GM21717 (cell line): ENCODE measurements around the gene HES6.

Experiments
- ATAC-seq: cut with Tn5 transposase; IDR thresholded peaks from one replicate; pipeline ENCODE4 v1.9.1; 2021; ENCODE audit warnings: mild to moderate bottlenecking, moderate library complexity; ENCODE audit not compliant: unreplicated experiment

Gene HES6

DNA sequence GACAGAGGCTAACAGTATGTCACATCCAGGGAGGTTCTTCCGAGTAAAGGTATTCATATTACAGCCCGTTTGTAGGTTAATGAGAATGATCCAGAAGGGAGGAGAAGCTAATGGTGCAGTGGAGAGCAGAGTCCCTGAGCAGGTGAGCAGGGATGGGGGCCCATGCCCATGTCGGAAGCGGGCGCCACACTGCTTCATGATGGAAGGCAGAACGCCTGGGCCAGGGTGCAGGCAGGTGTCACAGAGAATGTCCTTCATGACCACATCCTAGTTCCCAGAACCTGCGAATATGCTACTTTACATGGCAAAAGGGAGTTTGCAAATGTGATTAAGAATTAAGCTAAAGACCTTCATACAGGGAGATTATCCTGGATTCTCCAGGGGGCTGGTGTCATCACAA is 4.0 kb downstream of the HES6 start:
- no peak for ATAC-seq

DNA sequence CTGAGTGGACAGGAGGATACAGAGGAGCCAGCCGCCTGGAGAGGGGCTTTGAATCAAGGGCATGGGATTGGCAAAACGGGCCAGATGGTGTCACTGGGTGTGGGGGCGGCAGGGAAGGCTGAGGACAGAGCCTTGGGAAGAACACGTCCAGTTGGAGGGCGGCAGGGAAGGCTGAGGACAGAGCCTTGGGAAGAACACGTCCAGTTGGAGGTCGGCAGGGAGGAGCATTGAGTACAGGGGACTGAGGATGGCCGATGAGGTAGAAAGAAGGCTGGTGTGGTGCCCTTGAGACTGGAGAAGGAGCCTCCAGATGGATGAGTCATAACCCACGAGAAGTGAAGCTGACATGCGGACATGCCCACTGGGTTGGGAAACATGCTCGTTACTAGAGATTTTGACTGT is 4.5 kb downstream of the HES6 start:
- ATAC-seq = no peak

DNA sequence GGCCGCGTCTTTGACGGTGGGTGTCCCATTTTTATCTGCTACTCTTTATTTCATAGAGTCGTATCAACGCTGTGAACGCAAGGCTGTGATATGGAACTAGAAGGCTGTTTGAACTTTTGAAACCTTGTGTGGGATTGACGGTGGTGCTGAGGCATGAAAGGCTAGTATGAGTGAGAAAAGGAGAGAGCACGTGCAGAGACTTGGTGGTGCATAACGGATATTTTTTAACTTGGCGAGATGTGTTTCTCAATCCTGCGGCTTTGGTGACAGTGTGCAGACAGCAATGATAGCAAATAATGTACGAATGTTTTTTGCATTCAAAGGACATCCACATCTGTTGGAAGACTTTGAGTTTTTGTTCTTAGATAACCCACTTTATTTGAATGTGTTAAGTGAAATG is 6.2 kb downstream of the HES6 start:
- ATAC-seq = no peak

DNA sequence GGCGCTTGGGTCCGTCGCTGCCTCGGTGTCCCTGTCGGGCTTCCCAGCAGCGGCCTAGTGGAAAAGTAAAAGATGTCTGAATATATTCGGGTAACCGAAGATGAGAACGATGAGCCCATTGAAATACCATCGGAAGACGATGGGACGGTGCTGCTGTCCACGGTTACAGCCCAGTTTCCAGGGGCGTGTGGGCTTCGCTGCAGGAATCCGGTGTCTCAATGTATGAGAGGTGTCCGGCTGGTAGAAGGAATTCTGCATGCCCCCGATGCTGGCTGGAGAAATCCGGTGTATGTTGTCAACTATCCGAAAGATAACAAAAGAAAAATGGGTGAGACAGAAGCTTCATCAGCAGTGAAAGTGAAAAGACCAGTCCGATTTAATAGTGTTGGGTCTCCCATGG is 8.0 kb downstream of the HES6 start:
- ATAC-seq = no peak

DNA sequence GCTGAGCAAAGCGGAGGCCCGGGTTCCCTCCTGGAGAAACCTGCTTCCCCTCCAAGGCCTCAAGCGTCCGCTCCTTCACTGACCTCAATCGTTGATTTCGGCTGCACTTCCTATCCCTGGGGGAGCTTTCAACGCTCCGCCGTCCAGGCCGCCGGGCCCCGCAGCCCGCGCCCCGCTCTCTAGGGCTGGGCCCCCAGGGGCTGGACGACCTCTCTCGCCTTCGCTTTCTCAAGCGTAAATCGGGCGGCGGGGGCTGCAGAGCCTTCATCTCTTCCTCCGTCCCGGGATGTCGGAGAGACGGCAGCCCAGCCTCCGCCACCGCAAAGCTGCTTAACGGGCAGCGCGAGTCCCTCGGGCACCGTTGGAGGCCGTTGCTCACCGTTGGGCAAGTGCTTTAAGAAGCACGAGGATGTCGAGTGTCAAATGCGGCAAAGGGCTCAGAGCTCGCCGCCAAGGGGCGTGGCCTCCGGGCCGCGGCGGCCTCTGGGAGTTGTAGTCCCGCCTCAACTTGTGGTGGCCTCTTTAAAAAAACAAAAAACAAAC is 8.5 kb downstream of the HES6 start:
- ATAC-seq = peak; percentile 52

DNA sequence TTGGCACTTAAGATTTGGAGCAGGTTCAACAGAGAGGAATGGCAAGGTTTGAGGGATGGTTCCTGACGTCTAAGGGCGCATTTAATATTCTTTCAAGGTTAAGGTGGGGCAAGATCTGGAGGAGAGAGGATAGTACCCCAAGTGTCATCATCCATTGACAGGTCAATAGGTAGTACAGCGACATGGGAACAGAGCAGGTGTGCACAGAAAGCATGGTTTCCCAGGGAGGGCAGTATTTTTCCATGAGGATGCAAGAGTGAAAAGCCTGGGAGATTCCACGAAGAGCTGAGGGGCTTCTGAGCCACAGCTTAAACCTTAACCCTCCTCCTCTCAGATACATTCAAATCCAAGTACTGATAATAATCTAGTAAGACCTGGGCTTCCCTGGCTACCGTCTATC is 9.1 kb downstream of the HES6 start:
- ATAC-seq = no peak

DNA sequence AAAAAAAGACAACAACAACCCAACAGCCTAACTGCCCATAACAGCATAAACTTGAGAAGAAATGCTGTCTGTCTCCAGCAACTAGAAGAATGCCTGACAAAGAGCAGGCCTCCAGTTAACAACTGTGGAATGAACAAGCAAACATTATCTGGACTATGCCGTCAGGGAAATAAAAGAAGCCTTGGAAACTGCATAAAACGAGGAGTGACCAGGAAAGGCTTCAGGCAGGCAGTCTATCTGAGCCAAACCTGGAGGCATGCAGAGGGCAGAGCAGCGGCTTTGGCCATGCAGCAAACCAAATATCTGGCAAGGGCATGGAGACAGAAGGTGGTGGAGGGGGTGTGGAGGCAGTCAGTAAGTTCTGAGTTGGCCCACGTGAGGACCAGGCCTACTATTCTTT is 11.1 kb downstream of the HES6 start:
- no peak for ATAC-seq

DNA sequence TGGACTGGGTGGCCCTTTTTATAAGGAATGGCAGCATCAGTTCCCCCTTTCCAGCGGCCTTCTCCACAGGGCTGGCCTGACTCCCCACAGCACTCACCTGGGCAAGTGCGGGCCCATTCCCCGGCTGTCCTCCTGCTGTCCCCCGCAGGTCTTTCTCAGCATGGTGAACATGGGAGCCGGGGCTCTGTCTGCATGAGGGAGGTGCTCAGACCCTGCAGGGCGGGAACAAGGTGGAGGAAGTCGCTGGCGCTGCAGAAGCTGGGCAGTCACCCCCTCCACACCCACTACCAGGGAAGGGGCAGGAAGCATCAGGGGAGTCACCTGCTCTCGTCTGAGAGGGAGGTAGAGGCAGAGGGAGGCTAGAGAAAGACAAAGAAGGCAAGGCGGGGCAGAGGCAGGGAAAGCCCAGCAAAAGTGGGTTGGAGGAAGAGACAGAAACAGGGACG is 12.2 kb downstream of the HES6 start:
- ATAC-seq = no peak

DNA sequence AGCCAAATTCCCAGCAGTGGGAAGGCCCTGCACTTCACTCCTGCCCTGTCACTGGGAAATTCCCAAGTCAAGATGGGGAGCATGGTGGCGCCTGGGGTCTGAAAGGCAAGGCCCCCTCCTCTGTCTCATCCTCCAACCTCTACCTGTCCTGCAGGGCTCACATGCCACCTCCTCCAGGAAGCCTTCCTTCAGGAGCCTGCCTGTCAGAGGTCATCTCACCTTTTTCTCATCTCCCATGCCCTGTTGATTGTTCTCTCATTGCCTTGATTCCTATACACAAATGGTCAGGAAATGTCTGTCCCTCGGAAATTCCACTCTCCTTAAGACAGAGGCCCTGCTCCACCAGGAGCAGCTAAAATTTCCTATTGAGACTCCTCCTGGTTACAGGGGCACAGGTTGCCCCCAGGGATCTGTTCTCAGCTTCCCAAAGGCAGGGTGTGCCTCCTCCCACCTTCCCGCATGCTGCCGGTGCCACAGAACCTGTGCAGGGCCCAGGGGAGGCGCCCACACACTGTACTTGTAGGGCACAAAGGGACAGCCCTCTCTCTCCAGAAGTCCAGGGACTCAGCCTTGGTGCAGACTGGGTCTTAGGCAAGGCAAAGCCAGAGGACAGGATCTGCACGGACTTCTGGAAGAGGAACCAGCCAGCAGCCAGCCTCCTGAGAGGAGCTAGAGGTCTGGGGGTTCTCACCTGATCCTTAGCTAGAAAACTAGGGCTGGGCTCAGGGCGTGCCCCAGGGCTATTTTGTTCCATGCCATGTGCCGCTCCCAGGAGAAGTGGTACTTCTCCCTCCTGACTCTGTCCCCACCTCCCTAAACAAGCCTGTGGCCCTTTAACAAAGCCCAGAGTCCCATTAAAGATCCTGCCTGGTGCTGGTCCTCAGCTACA is 12.9 kb downstream of the HES6 start:
- no peak for ATAC-seq

DNA sequence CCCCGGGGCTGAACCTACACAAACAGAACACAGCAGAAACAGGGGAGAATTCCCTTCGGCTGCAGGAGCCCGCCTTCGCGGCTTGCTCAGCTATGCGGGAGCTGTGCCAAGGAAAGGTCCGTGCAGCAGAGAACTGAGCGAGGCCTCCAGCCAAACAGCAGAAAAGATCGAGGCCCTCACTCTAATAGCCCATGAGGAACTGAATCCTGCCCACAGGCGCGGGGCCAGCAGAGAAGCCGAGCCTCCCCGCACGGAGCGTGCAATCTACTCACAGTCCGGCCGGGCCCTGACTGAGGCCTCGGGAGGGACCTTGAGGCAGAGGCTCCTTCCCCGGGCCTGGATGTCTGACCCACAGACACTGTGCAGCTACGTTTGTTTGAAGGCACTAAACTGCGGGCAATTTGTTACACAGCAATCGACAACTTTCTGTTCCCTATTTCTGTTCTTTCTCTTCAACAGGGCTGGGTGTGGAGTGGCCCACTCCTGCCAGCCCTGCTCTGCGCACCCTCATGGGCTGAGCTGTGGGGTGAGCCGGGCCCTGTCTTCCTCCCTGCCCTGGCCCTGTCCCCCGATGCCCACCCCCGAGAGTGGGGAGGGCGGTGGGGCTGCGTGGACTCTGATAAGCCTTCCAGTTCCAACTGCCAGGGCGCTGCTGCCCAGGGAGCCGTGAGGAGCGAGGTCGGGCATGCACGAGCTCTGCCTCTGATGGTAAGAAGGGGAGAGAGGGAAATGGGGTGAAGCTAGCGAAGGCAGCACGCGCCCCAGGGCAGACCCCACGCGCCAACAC is 13.7 kb downstream of the HES6 start:
- ATAC-seq = no peak

DNA sequence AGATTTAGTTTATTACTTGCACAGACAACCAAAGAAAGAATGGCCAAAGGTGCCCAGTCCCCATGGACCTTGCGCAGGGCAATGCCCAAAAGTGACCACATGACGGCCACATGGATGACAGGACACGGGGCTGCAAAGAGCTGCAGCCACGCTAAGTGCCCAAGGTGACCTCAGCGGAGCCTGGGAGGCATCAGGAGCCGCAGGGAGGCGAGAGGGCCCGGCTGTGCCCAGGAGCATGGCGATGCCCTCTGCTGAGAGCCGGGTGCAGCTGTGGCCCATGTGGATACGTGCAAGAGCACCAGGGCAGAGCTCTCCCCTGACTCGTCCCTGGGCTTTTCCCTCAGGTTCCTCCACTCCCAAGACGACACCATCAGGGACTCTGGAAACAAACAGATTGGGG is 14.7 kb downstream of the HES6 start:
- no peak for ATAC-seq

DNA sequence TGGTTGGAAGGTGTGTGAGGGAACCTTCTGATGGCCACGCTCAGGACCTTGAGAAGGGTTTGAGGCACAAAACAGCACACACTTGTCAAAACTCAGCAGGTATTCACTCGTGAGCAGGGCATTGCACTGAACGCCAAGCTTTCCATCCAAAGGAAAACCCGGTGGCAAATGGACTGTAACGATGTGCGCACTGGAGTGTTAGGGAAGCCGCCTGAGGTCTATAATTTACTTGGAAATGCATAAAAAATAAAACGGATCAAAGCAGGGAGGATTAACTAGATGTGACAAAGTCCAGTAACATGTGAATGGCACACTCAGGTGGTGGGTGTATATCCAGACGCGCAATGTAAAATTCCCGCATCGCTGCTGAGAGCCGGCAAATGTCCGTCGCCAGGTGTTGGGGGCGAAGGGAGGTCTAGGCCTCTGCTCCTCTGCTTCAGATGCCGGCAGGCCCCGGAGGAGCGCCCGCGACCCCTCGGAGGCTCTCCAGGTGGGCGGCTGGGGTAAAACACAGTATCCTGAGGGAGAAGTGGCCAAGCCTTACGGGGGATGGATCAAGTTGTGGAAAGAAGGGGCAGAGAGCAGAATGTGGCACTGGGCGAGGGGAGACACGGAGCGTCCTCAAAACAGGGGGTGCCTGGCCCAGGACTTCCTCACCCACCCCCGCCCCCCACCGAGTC is 15.3 kb downstream of the HES6 start:
- ATAC-seq = no peak

DNA sequence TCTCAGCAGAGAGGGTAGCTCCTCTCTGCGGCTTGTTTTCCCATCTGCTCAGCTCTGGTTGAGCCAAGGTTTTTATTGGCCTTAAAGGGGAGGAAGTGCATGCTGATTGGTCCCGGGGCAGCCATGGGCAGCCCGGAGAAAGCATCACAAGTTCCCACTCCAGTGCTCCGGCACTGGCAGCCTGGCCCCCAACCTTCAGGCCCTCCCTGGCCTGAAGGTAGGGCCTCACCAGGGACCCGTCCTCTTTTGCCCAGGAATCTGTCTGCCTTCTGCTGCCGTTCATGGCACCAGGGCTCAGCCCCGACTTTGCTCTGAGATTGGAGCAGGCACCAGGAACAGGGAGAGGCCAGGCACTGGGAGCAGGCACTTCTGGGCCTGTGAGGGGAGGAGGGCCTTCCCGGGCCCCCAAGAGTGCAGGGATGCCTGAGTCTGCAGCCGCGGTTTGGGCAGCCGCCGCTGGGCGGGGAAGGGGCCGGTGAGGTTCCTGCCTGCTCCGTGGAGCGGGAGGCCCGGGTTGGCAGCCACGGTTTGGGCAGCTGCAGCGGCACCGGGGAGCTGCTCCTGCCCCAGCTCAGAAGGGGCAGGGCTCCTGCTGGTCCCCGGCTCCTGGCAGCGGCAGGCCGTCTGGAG is 18.8 kb downstream of the HES6 start:
- ATAC-seq = no peak

DNA sequence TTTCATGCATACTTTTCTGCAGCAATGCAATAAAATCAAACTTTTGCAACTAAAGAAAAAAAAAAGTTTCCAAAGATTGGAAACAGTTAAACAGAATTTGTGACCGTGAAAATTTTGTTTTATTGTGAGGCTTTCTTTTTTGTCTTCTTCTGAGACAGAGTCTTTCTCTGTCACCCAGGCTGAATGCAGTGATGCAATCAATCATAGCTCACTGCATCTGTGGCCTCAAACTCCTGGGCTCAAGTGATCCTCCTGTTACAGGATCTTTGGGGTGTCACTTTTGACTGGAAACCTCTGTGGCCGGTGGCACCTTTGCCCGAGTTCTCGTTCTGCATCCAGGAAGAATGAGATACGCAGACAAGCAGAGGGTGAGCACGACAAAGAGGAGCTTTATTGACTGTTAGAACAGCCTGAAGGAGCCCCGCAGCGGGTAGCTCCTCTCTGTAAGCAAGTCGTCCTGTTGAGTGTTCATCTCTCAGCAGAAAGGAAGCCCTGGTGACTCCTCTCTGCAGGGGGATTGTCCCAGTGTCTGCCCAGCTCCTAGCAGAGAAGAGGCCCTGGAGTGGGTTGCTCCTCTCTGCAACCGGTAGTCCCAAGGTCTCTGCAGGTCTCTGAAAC is 19.5 kb downstream of the HES6 start:
- ATAC-seq = no peak

DNA sequence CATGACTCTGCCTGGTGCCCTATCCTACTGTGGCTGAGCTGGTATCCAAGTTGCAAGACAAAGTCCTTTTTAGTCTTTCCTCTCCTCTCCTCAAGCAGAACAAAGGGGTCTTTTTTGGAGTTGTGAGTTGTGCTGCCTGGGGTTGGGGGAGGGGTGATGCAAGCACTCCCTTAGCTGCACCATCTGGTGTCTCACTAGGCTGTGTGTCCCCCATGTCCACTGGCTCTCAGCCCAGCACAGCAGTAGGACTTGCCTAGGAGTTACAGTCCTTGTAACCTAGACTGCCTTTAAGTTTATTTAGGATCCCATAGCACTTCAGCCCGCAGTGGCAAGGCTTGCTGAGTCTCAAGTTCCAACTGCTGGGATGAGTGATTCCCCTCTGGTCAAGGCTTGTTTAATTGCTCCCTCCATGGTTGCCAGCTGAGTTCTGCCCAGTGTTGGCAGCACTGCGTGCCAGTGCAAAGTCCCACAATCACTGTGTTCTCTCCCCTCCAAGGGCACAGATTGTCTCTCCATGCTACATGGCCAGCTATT is 23.1 kb downstream of the HES6 start:
- no peak for ATAC-seq

DNA sequence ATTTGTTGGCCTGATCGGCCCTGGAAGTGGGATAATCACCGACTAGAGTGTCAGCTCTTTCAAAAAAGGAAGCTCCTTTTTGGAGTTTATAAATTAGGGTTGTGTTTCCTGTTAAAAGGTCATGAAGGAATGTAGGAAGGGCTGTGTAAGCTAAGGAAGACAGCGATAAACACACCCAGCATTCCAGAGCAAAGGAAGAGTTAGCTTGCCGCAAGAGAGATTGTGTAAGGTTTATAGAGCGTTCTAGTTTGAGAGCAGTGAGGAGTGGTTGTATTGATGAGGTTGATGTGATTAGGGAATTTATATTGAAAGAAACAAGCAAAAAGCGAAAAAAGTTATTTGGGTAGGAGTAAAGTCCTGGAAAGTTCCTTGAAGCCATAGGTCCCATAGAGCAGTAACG is 32.8 kb downstream of the HES6 start:
- ATAC-seq = no peak

DNA sequence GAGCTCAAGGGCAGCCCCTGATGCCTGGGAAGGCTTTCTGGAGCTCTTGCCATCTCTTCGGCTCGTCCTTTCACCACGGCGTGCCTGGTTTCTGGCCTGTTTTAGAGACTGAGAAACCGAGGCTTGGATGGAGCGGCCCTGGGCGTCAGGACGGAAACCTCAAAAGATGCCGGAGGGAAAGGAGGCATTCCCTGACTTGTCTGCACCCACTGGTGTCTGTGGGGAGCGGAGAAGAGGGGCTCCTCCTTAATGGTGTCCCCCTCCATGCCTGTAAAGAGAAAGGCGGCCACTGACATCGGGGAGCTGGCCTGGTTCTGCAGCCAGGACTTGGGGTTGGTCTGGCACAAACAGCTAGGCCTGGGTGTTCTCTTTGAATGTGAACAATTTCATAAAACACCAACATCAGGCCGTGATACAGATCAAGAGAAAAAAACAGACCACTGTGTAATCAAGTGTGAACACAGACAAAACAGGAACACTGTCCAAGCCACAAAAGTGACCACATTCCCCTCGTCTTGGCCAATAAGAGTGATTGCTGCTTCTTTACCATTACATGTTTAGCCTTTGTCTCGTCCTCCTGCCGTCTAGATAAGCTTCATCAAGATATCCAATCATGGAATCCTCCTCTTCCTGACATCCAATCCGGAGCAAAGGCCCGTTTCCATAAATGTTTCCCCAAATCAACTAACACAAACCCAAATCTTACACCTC is 35.7 kb downstream of the HES6 start:
- ATAC-seq = no peak

DNA sequence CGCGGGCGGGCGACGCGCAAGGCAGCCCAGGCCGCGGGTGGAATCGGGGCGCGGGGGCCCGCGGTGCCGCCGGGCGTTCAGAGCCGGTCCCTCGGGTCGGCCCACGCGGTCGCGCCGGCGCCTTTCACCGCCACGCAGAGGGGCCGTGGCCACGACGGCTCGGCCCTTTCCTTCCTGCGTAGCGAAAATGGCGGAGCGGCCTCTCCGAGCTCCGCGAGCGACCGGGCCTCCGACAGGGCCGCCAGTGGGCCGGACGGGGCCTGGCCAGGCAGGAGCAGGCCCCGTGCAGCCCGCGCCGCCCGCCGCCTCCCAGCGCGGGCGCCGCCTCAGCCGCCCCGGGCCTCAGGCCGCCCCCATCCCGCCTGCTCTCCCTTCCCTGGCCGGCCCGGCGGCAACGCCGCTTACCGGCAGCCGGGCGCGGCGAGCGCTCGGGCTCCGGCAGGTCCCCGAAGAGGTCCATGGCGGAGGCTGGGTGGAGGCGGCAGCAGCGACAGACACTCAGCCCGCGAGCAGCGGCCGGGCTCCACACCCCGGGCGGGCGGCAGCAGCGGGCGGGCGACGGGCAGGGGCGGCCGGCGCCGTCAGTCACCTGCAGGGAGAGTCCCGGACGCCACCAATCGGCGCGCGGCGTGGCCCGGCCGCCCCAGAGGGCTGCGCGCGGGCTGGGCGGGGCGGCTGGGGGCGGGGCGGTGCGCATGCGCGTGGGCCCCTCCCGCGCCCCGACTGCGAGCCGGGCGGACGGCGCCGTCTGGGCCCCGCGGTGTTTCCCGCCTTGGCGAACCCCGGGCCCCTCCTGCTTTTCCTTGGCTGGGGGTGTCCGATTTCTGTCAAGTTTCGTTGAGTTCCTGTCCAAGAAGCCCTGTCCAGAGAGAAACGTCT is 36.5 kb downstream of the HES6 start, which contains the start of gene ILKAP:
Gene ILKAP, minus strand, starts transcription at position 602 of the 879 bp plus-strand sequence. Its CDS starts 142 bp downstream, at position 460.
- ATAC-seq = peak; percentile 92
